LNCaP clone FGC (cell line): ENCODE results near the gene LIPI.
"Not testable (repeated sequence)": the region's sequence is repeated elsewhere in the genome, so short reads cannot be mapped to it uniquely, and the experiment has no call there.

Experiments used
- DNase-seq: peaks from one replicate; pipeline ENCODE4 v3.0.0-alpha.2; 2011; ENCODE audit warnings: low read depth
- H3K4me3 ChIP-seq: 2 replicates; pipeline ENCODE4 v1.5.1; 2011; ENCODE audit warnings: mild to moderate bottlenecking, low read depth, low read length, control low read depth
- CTCF ChIP-seq: IDR thresholded peaks from 2 replicates; pipeline ENCODE4 v1.5.1; 2012; ENCODE audit warnings: mild to moderate bottlenecking; ENCODE audit not compliant: control insufficient read depth, insufficient read depth; ENCODE audit errors: extremely low read depth

Gene LIPI

GRCh38 chr21:14215971-14216641 is 5.4 kb upstream of the LIPI start, which contains the start of gene RBM11:
Gene RBM11, plus strand, starts transcription at chr21:14216157. Its CDS starts 30 bp downstream, at chr21:14216187.
- TF ChIP-seq CTCF, result no peak
- peak within 1 kb of the TSS; percentile 60 for H3K4me3 ChIP-seq
- peak; percentile 14 for DNase-seq

GRCh38 chr21:14213164-14213563 is 2.4 kb upstream of the LIPI start:
- no peak for TF ChIP-seq CTCF
- H3K4me3 ChIP-seq, result no peak overlapping the region
- no peak for DNase-seq

DNA sequence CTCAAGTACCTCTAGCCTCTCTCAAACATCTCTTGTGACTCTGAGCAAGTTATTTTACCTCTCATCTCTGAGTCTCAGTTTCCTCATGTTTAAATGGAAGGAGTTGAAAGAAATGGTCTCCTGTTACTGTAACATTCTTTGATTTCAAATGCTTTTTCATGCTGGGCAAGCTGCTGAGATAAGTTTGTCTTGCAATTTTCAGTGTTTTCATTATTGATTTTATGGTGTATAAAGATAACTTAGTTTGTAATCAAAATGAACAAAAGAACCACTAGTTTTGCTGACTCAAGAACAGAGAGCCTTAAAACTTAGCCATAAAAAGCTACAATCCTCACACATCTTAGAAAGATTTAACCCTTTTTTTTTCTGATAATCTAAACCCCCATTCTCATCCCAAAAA is 4.5 kb downstream of the LIPI start:
- no peak overlapping the region for H3K4me3 ChIP-seq
- TF ChIP-seq CTCF, result no peak
- no peak for DNase-seq

DNA sequence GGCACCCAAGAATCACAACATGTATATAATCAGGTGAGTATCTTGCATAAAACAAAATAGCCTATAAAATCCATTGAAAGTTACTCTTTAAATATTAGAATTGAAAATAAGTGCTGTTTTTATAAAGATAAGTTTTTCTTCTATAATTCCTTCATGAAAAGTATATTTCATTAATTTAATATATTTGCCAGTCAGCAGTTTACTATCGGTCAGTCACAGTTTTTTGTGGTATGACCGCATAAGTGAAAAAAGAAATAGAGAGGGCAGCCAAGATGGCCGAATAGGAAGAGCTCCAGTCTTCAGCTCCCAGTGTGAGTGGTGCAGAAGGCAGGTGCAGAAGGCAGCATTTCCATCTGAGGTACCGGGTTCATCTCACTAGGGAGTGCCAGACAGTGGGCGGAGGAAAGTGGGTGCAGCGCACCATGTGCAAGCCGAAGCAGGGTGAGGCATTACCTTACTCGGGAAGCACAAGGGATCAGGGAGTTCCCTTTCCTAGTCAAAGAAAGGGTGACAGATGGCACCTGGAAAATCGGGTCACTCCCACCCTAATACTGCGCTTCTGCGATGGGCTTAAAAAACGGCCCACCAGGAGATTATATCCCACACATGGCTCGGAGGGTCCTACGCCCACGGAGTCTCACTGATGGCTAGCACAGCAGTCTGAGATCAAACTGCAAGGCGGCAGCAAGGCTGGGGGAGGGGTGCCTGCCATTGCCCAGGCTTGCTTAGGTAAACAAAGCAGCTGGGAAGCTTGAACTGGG is 44.1 kb downstream of the LIPI start:
- DNase-seq, H3K4me3 ChIP-seq: not testable (repeated sequence)

DNA sequence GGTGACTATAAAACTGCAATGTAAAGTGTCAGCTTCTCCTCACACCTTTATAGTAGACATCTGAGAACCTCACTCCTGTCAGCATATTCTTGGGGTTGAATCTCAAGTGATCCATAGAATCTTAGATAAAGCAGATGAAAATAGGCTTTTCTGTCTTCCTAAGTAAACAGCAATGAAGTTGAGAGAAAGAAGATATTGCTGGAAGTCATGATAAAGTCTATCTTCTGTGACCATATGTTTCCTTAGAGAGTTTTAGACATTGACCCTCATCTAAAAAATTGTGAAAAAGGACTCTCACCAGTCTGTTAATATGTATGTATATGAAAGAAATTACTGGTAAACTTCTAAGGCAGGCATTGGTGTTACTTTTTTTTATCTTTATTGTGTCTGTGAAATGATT is 66.8 kb downstream of the LIPI start:
- DNase-seq, result no peak
- no peak for TF ChIP-seq CTCF
- H3K4me3 ChIP-seq, result no peak overlapping the region

DNA sequence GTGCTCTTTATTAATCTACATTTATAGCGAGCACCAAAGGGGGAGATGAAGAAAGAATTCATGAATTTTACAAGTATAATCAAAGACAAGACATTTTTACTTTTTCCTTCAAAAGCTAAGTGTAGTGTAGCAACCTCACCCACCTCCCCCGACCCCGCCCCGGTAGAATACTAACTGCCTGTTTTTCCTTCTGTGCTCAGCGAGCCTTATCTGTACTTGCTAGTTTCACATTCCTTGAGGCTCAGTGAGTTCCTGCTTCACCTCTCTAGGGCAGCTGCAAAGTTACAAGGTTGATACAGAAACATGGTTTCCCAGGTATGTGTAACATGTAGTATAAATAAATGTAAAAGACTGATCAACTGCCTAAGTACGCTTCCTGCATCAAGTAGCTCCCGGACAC is 86.5 kb downstream of the LIPI start:
- no peak for DNase-seq
- TF ChIP-seq CTCF, result no peak
- no peak overlapping the region for H3K4me3 ChIP-seq

DNA sequence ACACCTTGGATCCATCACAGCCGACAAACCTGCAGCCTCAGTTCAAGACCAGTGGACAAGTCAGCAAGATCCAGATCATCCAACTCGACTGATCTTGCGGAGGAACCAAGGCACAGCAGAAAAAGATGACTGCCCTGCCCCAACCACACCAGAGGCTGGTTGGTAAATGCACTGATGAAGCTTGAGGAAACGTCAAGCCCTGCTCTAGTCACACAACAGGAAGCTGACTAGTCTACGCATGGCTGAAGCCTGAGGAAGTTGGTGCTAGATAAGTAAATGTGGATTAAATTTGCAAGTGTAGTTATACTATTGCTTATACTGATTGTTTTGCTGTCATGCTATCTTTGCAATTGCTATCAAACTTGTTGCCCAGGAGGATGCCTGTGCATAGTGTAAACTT is 89.0 kb downstream of the LIPI start:
- H3K4me3 ChIP-seq, result no peak overlapping the region
- no peak for DNase-seq
- no peak for TF ChIP-seq CTCF
